ENCODE data around the gene EPN2. TPM values are rescaled to one million over a fixed set of nuclear protein-coding genes. Genes with fewer than 3 reads are reported as not detected.
A peak's percentile ranks its signal among the peaks of the same experiment; 100 is the strongest.

Gene EPN2
- polyA plus RNA-seq, 6 donors from 2014 or later = 9.8 to 35.0 (median 28.9) TPM

DNA sequence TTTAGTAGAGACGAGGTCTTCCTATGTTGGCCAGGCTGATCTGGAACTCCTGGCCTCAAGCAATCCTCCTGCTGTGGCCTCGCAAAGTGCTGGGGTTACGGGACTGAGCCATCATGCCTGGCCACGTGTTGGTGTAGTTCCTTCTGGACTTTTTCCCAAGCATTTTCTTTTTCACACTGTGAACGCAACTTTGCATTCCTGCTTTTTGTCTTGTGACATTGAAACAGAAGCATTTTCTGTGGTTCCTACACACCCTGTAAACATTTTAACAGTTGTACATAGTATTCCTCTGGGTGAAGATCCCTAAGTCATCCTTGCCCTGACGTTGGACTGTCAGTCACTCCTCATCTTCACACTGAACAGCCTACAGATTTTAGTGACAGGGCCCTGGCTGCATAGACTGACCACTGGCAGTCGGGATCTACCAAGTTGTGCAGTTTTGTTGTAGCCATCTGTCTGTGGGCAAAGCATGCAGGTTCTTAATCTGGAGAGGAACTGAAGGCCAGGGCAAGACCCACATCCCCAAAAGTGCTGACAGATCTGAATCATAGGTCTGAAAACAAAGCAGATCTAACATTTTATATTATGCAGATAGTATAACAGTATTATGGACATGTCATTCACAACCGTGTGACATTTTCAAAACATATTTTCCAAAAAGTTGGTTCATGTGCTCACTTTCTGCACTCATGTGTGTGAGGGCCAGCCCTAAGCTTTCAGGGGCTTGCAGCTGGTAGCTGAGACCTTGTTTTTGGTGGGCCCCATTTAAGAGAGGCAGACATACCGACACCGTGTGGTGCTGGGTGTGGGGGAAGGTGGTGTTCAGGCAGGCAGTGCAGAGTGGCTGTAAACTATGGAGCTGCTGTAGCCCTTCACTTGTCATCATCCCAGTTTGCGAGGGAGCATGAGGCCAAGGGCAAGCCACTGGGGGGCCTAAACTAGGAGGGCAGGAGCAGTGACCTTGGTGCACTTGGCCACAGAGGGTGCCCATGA lies 59.9 kb downstream of the EPN2 start:
- Mint-ChIP-seq H3K27ac (peak overlapping the region in 1 of 6 donors; percentile 54), H3K36me3 (peaks cover 0 to 4% of the 10 kb centered on the region in 2 donors), H3K9me3 (no peaks in the 10 kb centered on the region), H3K27me3 (peaks cover 0 to 12% (median 10%) of the 10 kb centered on the region in 3 donors), H3K4me1 (peaks cover 13 to 22% (median 20%) of the 10 kb centered on the region in 3 donors), H3K4me3 (no peak overlapping the region)
- no peak for DNase-seq
- no peak for ATAC-seq (ENCODE audit: low read depth in 2 of 2)

- Mint-ChIP-seq H3K27me3 (peaks cover 0 to 12% (median 6%) of the 10 kb centered on the region in 3 donors), H3K36me3 (no peaks in the 10 kb centered on the region), H3K4me1 (peaks cover 23 to 39% (median 36%) of the 10 kb centered on the region in 3 donors), H3K27ac (no peak overlapping the region), H3K9me3 (no peaks in the 10 kb centered on the region), H3K4me3 (no peak overlapping the region)
- no peak for DNase-seq
- no peak for ATAC-seq (ENCODE audit: low read depth in 2 of 2)
These were observed 61.5 kb downstream of the EPN2 start for GRCh38 chr17:19298569-19299213.

DNA sequence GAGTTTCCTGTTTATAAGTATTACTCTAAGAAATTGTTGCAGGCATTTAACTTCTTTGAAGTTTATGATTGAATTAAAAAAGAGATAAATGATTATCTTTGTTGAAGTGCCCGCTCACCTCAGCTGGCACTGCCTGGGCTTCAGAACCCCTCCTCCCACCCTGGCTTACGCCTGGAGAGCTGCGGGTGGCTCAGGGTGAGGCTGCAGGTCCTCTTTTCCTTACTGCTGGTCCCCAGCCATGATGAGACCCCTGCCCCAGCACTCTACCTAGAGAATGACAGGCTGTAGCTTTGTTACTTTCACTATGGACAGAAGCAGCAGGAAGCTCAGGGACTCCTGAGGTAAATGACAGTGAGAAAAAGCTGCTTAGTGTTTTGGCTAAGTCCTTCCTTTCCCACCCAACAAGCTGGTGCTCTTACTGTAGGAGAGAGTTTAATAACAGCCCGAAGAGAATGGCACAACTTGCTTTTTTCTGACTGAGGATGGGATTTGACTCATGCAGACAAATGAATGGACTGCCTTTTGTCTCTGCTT lies 62.1 kb downstream of the EPN2 start:
- peaks cover 0 to 11% (median 6%) of the 10 kb centered on the region in 3 donors for H3K27me3 Mint-ChIP-seq
- no peak for DNase-seq
- H3K27ac Mint-ChIP-seq = no peak overlapping the region
- no peaks in the 10 kb centered on the region for H3K36me3 Mint-ChIP-seq
- no peaks in the 10 kb centered on the region for H3K9me3 Mint-ChIP-seq
- H3K4me3 Mint-ChIP-seq = no peak overlapping the region
- peaks cover 27 to 43% (median 42%) of the 10 kb centered on the region in 3 donors for H3K4me1 Mint-ChIP-seq
- no peak for ATAC-seq (ENCODE audit: low read depth in 2 of 2)

- Mint-ChIP-seq H3K4me1 (peaks cover 23 to 43% (median 42%) of the 10 kb centered on the region in 3 donors), H3K36me3 (no peaks in the 10 kb centered on the region), H3K27me3 (peaks cover 0 to 6% (median 6%) of the 10 kb centered on the region in 3 donors), H3K4me3 (no peak overlapping the region), H3K27ac (no peak overlapping the region), H3K9me3 (no peaks in the 10 kb centered on the region)
- ATAC-seq (ENCODE audit: low read depth in 2 of 2) (no peak), DNase-seq (no peak)
These were observed 62.7 kb downstream of the EPN2 start for GRCh38 chr17:19299866-19300265.

DNA sequence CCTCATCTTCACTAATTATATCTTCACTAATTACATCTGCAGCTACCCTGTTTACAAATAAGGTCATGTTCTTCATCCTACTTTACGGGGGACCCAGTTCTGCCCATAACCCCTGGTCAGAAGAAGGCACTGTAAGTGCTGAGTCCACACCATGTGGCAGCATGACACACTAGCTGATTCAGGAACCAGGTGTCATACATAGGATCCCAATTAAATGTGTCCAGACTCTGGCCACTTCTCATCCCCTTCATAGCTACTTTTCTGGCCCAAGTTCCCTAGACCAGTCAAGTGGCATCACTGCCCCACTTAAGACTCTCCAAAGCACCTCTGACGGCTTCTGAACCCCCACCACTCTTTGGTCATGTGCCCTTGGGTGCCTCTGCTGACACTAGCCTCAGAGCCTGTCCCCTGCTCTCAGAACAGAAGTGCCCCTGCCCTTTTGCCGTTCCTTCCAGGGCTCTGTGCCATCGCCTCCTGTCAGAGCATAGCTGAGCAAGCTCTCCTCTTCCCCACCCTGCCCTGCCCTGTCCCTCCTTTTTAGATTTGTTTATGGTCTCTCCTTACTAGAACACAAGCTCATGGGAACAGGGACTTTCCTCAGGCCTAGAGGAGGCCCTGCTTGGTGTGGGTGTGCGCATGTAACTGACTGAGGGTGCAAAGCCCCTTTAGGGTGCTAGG lies 64.2 kb downstream of the EPN2 start:
- peaks cover 0 to 16% (median 6%) of the 10 kb centered on the region in 3 donors for H3K27me3 Mint-ChIP-seq
- peaks cover 37 to 54% (median 52%) of the 10 kb centered on the region in 3 donors for H3K4me1 Mint-ChIP-seq
- H3K27ac Mint-ChIP-seq = peak overlapping the region in 5 of 6 donors; percentile 36 to 98 (median 66)
- peak overlapping the region in 1 of 8 donors; percentile 8 for H3K4me3 Mint-ChIP-seq
- no peaks in the 10 kb centered on the region for H3K9me3 Mint-ChIP-seq
- no peak for DNase-seq
- no peaks in the 10 kb centered on the region for H3K36me3 Mint-ChIP-seq
- no peak for ATAC-seq (ENCODE audit: low read depth in 2 of 2)

- H3K36me3 Mint-ChIP-seq = no peaks in the 10 kb centered on the region
- no peaks in the 10 kb centered on the region for H3K9me3 Mint-ChIP-seq
- ATAC-seq (ENCODE audit: low read depth in 2 of 2) = no peak
- DNase-seq = no peak
- H3K27ac Mint-ChIP-seq = peak overlapping the region in 4 of 6 donors; percentile 66 to 98 (median 80)
- H3K27me3 Mint-ChIP-seq = peaks cover 0 to 18% (median 6%) of the 10 kb centered on the region in 3 donors
- peaks cover 42 to 60% (median 58%) of the 10 kb centered on the region in 3 donors for H3K4me1 Mint-ChIP-seq
- peak overlapping the region in 1 of 8 donors; percentile 66 for H3K4me3 Mint-ChIP-seq
These were observed 64.8 kb downstream of the EPN2 start for GRCh38 chr17:19301973-19302372.

GRCh38 chr17:19302791-19303331 lies 65.7 kb downstream of the EPN2 start:
- H3K27me3 Mint-ChIP-seq = peaks cover 0 to 18% (median 0%) of the 10 kb centered on the region in 3 donors
- DNase-seq (peak; percentile 79), ATAC-seq (ENCODE audit: low read depth in 2 of 2) (peak; percentile 51 to 57)
- H3K4me3 Mint-ChIP-seq = peak overlapping the region; percentile 29 to 78 (median 67)
- H3K9me3 Mint-ChIP-seq = no peaks in the 10 kb centered on the region
- peak overlapping the region; percentile 43 to 99 (median 94) for H3K27ac Mint-ChIP-seq
- H3K36me3 Mint-ChIP-seq = no peaks in the 10 kb centered on the region
- peaks cover 46 to 64% (median 61%) of the 10 kb centered on the region in 3 donors for H3K4me1 Mint-ChIP-seq

GRCh38 chr17:19303367-19303776 lies 66.2 kb downstream of the EPN2 start:
- peaks cover 49 to 69% (median 66%) of the 10 kb centered on the region in 3 donors for H3K4me1 Mint-ChIP-seq
- peak overlapping the region; percentile 29 to 78 (median 59) for H3K4me3 Mint-ChIP-seq
- H3K27me3 Mint-ChIP-seq = peaks cover 0 to 18% (median 0%) of the 10 kb centered on the region in 3 donors
- no peak for ATAC-seq (ENCODE audit: low read depth in 2 of 2)
- peak overlapping the region; percentile 66 to 99 (median 94) for H3K27ac Mint-ChIP-seq
- no peaks in the 10 kb centered on the region for H3K9me3 Mint-ChIP-seq
- no peaks in the 10 kb centered on the region for H3K36me3 Mint-ChIP-seq
- no peak for DNase-seq

GRCh38 chr17:19304209-19304608 lies 67.0 kb downstream of the EPN2 start:
- Mint-ChIP-seq H3K4me1 (peaks cover 51 to 71% (median 68%) of the 10 kb centered on the region in 3 donors), H3K4me3 (peak overlapping the region in 7 of 8 donors; percentile 6 to 78 (median 66)), H3K27me3 (peaks cover 0 to 18% (median 0%) of the 10 kb centered on the region in 3 donors), H3K27ac (peak overlapping the region; percentile 90 to 99 (median 96)), H3K36me3 (no peaks in the 10 kb centered on the region), H3K9me3 (no peaks in the 10 kb centered on the region)
- DNase-seq = peak; percentile 54
- ATAC-seq (ENCODE audit: low read depth in 2 of 2) = no peak

- Mint-ChIP-seq H3K36me3 (no peaks in the 10 kb centered on the region), H3K27ac (peak overlapping the region; percentile 90 to 99 (median 96)), H3K4me1 (peaks cover 51 to 76% (median 68%) of the 10 kb centered on the region in 3 donors), H3K4me3 (peak overlapping the region in 7 of 8 donors; percentile 17 to 89 (median 78)), H3K9me3 (no peaks in the 10 kb centered on the region), H3K27me3 (peaks cover 0 to 18% (median 2%) of the 10 kb centered on the region in 3 donors)
- ATAC-seq (ENCODE audit: low read depth in 2 of 2) (no peak), DNase-seq (no peak)
These were observed 67.6 kb downstream of the EPN2 start for GRCh38 chr17:19304751-19305150.

DNA sequence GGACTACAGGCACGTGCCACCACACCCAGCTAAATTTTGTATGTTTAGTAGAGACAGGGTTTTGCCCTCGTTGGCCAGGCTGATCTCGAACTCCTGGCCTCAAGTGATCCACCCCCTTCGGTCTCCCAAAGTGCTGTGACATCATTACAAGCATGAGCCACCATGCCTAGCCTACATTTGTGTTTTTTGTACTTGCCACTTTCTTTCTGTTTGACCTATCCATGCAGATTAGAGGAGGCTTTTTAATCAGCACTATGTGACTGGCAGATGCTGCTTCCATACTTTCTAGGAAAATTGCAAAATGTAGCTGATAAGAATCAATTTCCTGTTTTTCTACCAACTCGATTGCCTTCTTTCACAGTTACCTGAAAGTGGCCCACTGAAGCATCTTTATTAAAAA lies 68.1 kb downstream of the EPN2 start:
- H3K36me3 Mint-ChIP-seq = no peaks in the 10 kb centered on the region
- H3K9me3 Mint-ChIP-seq = no peaks in the 10 kb centered on the region
- ATAC-seq (ENCODE audit: low read depth in 2 of 2) (no peak), DNase-seq (peak; percentile 45)
- H3K27me3 Mint-ChIP-seq = peaks cover 0 to 18% (median 6%) of the 10 kb centered on the region in 3 donors
- H3K27ac Mint-ChIP-seq = peak overlapping the region; percentile 90 to 99 (median 96)
- peak overlapping the region; percentile 17 to 89 (median 76) for H3K4me3 Mint-ChIP-seq
- H3K4me1 Mint-ChIP-seq = peaks cover 51 to 80% (median 68%) of the 10 kb centered on the region in 3 donors

DNA sequence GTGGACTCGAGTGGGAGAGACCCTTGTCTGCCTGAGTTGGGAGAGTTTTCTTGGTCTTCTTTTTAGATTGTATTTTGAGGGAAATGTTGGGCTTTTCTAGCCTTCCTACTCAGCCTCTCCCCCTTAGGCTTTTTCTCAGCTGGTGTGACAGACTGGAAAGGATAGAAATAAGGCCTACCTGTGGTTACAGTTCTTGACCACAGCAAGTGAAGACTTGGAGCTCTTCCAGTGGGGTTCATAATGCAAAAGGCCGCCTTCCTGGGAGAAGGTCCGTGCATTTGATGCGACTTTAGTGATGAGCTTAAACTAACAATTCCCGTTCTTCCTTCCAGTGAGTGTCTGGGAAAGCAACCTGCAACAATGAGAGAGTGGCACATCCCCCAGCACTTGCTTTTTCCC lies 68.6 kb downstream of the EPN2 start:
- peak overlapping the region; percentile 90 to 99 (median 98) for H3K27ac Mint-ChIP-seq
- ATAC-seq (ENCODE audit: low read depth in 2 of 2) = no peak
- no peaks in the 10 kb centered on the region for H3K36me3 Mint-ChIP-seq
- peak overlapping the region; percentile 40 to 89 (median 76) for H3K4me3 Mint-ChIP-seq
- H3K9me3 Mint-ChIP-seq = no peaks in the 10 kb centered on the region
- H3K4me1 Mint-ChIP-seq = peaks cover 51 to 80% (median 68%) of the 10 kb centered on the region in 3 donors
- DNase-seq = no peak
- peaks cover 0 to 18% (median 6%) of the 10 kb centered on the region in 3 donors for H3K27me3 Mint-ChIP-seq
